AG04450 (cell line): Measurements from ENCODE around the gene ZBTB34. TPM values are rescaled to one million over a fixed set of nuclear protein-coding genes. Genes with fewer than 3 reads are reported as not detected.
"Not testable (repeated sequence)": the region's sequence is repeated elsewhere in the genome, so short reads cannot be mapped to it uniquely, and the experiment has no call there.

Experiments
- CTCF ChIA-PET: fragments of 300-600, 350-600 bp; formaldehyde crosslinking; extraction: SDS; loops from one replicate; lab custom pipeline; 2022; ENCODE audit warnings: antibody characterized with exemption, inconsistent platforms; lab: Charles Lee
- POLR2A ChIA-PET: fragments of 350-600 bp; formaldehyde crosslinking; extraction: SDS; loops from one replicate; lab custom pipeline; 2021; ENCODE audit warnings: antibody characterized with exemption, inconsistent platforms; lab: Yijun Ruan, JAX
- DNase-seq: peaks from one replicate; pipeline ENCODE4 v3.0.0-alpha.2; 2011; ENCODE audit warnings: low read depth, low spot score
- H3K27ac ChIP-seq: one replicate; pipeline ENCODE4 v1.5.1; 2012; ENCODE audit warnings: low read depth, low read length, control low read depth
- H3K27me3 ChIP-seq: one replicate; pipeline ENCODE4 v1.6.0; 2012; ENCODE audit warnings: low read length; ENCODE audit not compliant: control insufficient read depth, insufficient read depth
- H3K4me3 ChIP-seq: 2 replicates; pipeline ENCODE4 v1.5.1; 2011; ENCODE audit warnings: mild to moderate bottlenecking, low read depth, low read length, control low read depth
- H3K9me3 ChIP-seq: 2 replicates; pipeline ENCODE4 v1.5.1; 2012; ENCODE audit warnings: low read length; ENCODE audit not compliant: control insufficient read depth, insufficient read depth
- polyA minus RNA-seq: library from RNA; depleted of rRNA, polyadenylated mRNA; stranded (reverse); fragments of >200 nt; gene quantifications from 2 replicates; pipeline ENCODE4 v1.2.3, GENCODE V29; 2011; rRNA and poly(A)+ RNA removed
- polyA plus RNA-seq: library from polyadenylated mRNA; depleted of rRNA; stranded (reverse); fragments of >200 nt; gene quantifications from 2 replicates; pipeline ENCODE4 v1.2.3, GENCODE V29; 2011; rRNA removed
- TF ChIP-seq, protein P1 (sequence below): IDR thresholded peaks from 2 replicates; pipeline ENCODE4 v1.5.1; 2011; ENCODE audit warnings: low read depth, low read length, control low read depth, inconsistent platforms

Gene ZBTB34
- polyA plus RNA-seq (8.0 and 9.4 TPM in 2 replicates), polyA minus RNA-seq (14.4 and 16.2 TPM in 2 replicates)

- DNase-seq = no peak
These were observed at the start of gene ZBTB34 for GRCh38 chr9:126860077-126860756. Gene ZBTB34 (plus strand): TSS chr9:126860639. CDS start chr9:126879400, 18,761 bp downstream.

GRCh38 chr9:126813072-126813471 is 47.4 kb upstream of the ZBTB34 start:
- H3K27me3 ChIP-seq = no peaks in the 10 kb centered on the region
- no peak overlapping the region for H3K4me3 ChIP-seq
- no peak overlapping the region for H3K27ac ChIP-seq
- CTCF ChIA-PET = no interaction called here
- no peak for DNase-seq
- H3K9me3 ChIP-seq = peaks cover 10% of the 10 kb centered on the region
- TF ChIP-seq, protein P1, sequence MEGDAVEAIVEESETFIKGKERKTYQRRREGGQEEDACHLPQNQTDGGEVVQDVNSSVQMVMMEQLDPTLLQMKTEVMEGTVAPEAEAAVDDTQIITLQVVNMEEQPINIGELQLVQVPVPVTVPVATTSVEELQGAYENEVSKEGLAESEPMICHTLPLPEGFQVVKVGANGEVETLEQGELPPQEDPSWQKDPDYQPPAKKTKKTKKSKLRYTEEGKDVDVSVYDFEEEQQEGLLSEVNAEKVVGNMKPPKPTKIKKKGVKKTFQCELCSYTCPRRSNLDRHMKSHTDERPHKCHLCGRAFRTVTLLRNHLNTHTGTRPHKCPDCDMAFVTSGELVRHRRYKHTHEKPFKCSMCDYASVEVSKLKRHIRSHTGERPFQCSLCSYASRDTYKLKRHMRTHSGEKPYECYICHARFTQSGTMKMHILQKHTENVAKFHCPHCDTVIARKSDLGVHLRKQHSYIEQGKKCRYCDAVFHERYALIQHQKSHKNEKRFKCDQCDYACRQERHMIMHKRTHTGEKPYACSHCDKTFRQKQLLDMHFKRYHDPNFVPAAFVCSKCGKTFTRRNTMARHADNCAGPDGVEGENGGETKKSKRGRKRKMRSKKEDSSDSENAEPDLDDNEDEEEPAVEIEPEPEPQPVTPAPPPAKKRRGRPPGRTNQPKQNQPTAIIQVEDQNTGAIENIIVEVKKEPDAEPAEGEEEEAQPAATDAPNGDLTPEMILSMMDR = no peak
- POLR2A ChIA-PET = no interaction called here

More at GRCh38 chr9:126860077-126860756, at the start of gene ZBTB34:
- H3K9me3 ChIP-seq = no peaks in the 10 kb centered on the region; the same call in 1 of the 2 replicates
- POLR2A ChIA-PET = no interaction called here
- CTCF ChIA-PET = interaction anchor here (0.5 to 1.8 kb wide), 12 partner anchors 8 to 339 kb away, joined by 3 to 12 read pairs (median 5); no protein-coding TSS in a partner anchor
- H3K4me3 ChIP-seq = peak within 1 kb of the TSS; percentile 90
- H3K27me3 ChIP-seq = peaks cover 27% of the 10 kb centered on the region
- TF ChIP-seq, protein P1 = peak; percentile 96
- H3K27ac ChIP-seq = peak within 1 kb of the TSS; percentile 75

DNA sequence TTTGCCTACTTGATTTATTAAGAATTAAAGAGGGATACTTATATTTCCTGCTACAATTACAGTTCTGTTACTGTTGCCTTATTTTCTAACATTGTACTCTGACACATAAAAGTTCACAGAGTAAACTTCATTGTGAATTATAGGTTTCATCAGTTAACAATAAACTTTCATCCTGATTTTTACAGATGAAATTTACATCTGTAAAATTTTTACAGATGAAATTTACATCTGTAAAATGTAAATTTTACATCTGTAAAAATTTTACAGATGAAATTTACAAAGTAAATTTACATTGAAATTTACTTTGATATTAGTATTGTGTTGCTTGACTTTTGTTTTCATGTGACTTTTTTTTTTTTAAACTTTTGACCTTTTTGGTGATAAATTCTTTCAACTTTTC is 46.3 kb upstream of the ZBTB34 start:
- POLR2A ChIA-PET = no interaction called here
- Histone ChIP-seq H3K27me3 (no peaks in the 10 kb centered on the region), H3K27ac (no peak overlapping the region), H3K9me3 (peaks cover 14% of the 10 kb centered on the region), H3K4me3 (no peak overlapping the region)
- no peak for DNase-seq
- TF ChIP-seq, protein P1 = no peak
- CTCF ChIA-PET = no interaction called here

DNA sequence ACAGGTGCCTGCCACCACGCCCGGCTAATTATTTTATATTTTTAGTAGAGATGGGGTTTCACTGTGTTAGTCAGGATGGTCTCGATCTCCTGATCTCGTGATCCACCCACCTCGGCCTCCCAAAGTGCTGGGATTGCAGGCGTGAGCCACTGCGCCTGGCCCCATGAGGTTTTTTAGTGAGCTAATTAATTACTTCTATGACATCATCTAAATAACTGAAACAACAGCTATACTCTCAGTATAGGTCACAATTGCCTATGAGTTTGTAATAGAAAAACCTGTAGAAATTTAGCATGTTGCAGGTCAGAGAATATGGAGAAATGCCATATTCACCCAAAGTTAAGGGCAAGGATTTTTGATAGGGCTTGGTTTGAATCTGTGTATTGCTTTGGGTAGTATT is 42.8 kb upstream of the ZBTB34 start:
- H3K27ac ChIP-seq, H3K27me3 ChIP-seq, POLR2A ChIA-PET, CTCF ChIA-PET, H3K4me3 ChIP-seq, DNase-seq: not testable (repeated sequence)
- peaks cover 20% of the 10 kb centered on the region for H3K9me3 ChIP-seq

- Histone ChIP-seq H3K9me3 (peaks cover 20% of the 10 kb centered on the region), H3K27me3 (no peaks in the 10 kb centered on the region), H3K27ac (no peak overlapping the region), H3K4me3 (no peak overlapping the region)
- ChIA-PET CTCF (no interaction called here), POLR2A (no interaction called here)
- TF ChIP-seq, protein P1 = no peak
- DNase-seq = no peak
These were observed 42.0 kb upstream of the ZBTB34 start for GRCh38 chr9:126818482-126818881.
